ENCODE results near the gene PLA2G2C.

The PLA2G2C gene

GRCh38 chr1:20202166-20202565, 15.8 kb upstream of the PLA2G2C start:
- no peak for DNase-seq

DNA sequence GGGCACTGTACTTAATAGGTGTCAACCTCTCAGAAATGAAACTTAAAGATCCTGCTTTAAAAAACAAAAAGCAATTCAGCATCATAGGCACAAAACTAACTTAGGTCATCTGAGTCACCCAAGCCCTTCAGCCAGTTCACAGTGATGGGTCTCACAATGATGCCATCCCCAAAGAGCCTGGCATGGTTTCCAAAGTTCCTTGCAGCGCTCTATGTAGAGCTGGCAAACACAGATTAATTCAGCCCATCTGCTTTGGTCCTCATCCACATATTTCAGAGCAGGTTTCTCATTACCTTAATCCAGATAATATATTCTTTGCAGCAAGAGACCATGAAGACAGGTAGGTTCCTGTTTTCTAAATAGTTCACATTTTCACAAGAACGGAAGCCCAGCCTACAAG, 14.6 kb upstream of the PLA2G2C start:
- DNase-seq: no peak

- DNase-seq: no peak
Observed at GRCh38 chr1:20199840-20200239, 13.5 kb upstream of the PLA2G2C start.

- DNase-seq: no peak
Observed at GRCh38 chr1:20199403-20199802, 13.1 kb upstream of the PLA2G2C start.

- DNase-seq: no peak
Observed at GRCh38 chr1:20198918-20199317, 12.6 kb upstream of the PLA2G2C start.

GRCh38 chr1:20198296-20198695, 12.0 kb upstream of the PLA2G2C start:
- no peak for DNase-seq

- no peak for DNase-seq
Observed at GRCh38 chr1:20197329-20197791, 11.0 kb upstream of the PLA2G2C start.

DNA sequence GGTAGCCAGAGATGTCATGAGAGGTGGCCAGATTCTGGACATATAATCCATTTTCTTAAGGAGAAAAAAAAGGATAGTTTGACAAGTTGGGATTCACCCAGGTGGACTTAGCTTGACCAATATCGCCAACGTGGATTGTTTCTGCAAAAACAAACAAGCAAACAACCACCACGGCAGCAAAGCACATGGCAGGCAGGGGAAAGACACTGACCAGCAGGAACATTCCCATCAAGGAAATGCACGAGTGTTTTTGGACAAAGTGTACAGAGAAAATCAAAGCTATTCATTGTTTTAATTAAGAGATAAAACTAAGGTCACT, 9.1 kb upstream of the PLA2G2C start:
- no peak for DNase-seq

GRCh38 chr1:20194757-20195461, 8.6 kb upstream of the PLA2G2C start:
- peak; percentile 53 for DNase-seq

- no peak for DNase-seq
Observed at GRCh38 chr1:20194224-20194623, 7.9 kb upstream of the PLA2G2C start.

GRCh38 chr1:20192871-20193411, 6.6 kb upstream of the PLA2G2C start:
- DNase-seq: no peak

DNA sequence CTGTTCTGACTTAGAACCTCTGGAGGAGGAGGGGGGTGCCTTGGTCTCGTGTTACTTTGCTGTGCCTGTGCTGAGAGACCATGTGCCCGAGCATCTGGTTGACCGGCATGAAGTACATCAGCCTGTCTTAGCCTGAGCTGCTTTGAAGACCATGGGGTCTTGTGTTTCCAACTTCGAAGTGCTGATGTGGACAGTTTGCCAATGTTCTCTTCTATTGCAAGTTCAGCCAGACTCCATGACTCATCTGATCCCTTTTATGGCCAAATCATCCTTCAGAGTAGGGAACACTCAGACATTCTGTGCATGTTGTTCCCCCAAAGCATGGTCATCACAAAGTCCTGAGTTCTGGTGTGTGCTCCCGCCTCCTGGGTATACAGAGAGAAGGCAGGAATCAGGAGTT, 6.0 kb upstream of the PLA2G2C start:
- DNase-seq: no peak

DNA sequence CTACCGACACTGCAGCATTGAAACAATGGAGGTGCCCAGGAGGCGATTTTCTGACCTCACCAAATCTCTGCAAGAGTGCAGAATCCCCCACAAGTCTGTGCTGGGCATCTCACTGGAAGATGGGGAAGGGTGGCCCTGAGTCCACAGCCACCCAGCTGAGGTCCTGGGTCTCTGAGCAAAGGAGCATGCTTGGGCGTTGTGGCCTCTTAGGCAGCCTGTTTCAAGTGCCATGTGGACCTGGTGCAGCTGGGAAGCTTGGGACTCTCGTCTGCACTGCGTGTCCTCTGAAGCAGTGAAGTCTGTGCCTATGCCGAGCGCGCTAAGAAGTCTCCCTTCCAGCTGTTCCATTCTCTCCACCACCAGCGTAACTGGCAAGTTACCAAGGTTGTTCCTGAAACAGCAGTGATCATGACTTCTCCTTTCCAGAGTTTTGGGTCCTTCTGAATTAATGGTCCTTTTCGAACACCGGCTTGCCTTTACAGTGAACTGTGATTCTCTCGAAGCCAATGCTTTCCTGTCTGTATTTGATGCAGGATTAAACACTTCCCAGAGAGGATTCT, 5.0 kb upstream of the PLA2G2C start:
- DNase-seq: peak; percentile 17

- no peak for DNase-seq
Observed at GRCh38 chr1:20190256-20191160, 4.2 kb upstream of the PLA2G2C start.

- no peak for DNase-seq
Observed at GRCh38 chr1:20189664-20190063, 3.3 kb upstream of the PLA2G2C start.

GRCh38 chr1:20188455-20188817, 2.1 kb upstream of the PLA2G2C start:
- DNase-seq: no peak

- no peak for DNase-seq
Observed at GRCh38 chr1:20187813-20188454, 1.6 kb upstream of the PLA2G2C start.

GRCh38 chr1:20187103-20187812, 940 bp upstream of the PLA2G2C start:
- no peak for DNase-seq

DNA sequence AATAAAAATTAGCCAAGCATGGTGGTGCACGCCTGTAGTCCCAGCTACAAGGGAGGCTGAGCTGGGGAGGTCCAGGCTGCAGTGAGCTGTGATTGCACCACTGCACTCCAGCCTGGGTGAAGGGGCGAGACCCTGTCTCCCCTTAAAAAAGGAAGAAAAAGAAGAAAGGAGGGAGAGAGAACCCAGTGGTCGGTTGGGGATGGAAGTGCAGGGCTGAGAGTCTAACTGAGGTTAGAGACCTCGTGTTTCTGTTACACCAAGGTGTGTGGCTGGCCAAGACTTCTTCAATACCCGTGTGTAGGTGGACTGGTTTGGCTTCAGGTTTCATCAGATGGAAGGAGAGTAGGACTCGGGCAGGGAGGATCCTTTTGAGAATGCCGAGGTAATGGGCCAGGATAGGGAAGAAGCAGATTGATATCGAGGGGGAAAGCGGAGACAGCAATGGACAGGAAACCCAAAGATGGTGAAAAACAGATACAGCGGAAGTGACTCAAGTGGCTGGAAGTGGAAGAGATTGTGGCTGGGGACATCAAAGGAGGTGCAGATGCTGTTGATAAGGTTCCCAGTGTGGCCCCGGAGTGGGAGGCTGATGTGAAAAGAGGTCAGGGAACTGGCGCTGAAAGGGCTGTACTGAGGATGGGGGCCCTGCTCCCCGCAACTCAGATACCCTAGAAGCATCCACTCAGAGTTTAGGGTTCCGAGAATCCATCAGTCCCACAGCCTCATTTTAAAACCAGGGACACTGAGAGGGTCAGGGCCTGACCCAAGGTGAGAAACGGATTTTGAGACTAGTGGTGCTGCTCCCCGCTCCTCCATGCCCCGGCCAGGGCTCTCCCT, 1.1 kb downstream of the PLA2G2C start:
- DNase-seq: no peak

DNA sequence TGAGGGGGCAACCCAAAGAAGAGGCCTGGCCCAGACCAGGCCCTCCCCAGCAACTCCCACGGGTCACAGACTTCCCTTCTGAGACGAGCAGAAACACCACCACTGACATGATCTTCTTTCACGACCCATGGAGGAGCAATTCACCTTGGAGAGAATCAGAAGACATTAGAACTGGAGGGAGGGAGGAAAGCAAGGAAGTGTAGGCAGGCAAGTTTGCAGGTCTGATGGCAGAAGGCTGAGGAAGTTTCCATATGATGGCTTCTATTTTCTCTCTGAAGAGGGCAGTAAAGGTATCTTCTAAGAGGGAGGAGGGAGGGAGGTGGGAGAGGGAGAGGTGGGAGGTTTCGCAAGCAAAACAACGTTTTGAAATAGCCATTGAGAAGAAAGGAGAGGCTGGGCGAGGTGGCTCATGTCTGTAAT, 1.8 kb downstream of the PLA2G2C start:
- DNase-seq: no peak

- no peak for DNase-seq
Observed at GRCh38 chr1:20183616-20184271, 2.6 kb downstream of the PLA2G2C start.
